ENCODE measurements around the gene KRT9.

DNA sequence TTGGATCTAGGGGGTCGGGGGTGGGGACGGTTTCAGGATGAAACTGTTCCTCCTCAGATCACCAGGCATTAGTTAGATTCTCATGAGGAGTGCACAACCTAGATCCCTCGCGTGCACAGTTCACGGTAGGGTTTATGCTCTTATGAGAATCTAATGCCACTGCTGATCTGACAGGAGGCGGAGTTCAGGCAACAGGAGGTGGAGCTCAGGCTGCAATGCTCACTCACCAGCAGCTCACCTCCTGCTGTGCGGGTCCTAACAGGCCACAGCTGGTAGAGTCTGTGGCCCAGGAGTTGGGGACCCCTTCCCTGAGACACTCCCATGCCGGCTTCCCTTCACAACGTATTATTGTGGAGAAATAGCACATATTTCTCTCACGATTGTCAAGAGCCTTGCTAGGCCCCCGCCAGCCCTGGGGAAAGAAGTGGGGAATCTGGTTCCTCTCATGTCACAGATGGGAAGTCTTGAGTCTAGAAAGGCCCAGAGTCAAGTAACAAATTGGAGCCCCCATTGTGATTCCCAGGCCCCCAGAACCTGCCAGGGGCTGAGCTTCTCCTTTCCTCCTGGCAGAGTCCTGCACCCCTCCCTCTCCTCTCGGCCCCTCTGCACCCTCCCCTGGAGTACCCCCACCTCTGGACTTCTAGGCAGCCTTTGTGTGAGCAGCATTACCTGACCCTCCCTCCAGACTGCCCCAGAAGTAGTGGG is 20.9 kb upstream of the KRT9 start:
- no peak for TF ChIP-seq CREB1 (IDR thresholded peaks at IDR 0.05)
- no peak for TF ChIP-seq CREB1 (CRISPR knock-in tag; IDR thresholded peaks at IDR 0.05)
- no peak for TF ChIP-seq ZNF24 (IDR thresholded peaks at IDR 0.05)
- TF ChIP-seq PHF20 (IDR thresholded peaks at IDR 0.05; ENCODE audit: partially characterized antibody), result no peak
- TF ChIP-seq, protein P1, sequence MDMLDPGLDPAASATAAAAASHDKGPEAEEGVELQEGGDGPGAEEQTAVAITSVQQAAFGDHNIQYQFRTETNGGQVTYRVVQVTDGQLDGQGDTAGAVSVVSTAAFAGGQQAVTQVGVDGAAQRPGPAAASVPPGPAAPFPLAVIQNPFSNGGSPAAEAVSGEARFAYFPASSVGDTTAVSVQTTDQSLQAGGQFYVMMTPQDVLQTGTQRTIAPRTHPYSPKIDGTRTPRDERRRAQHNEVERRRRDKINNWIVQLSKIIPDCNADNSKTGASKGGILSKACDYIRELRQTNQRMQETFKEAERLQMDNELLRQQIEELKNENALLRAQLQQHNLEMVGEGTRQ (CRISPR knock-in tag; IDR thresholded peaks at IDR 0.05), result no peak
- no peak for TF ChIP-seq POLR2A (conservative IDR thresholded peaks at IDR 0.05)
- TF ChIP-seq, protein P2, sequence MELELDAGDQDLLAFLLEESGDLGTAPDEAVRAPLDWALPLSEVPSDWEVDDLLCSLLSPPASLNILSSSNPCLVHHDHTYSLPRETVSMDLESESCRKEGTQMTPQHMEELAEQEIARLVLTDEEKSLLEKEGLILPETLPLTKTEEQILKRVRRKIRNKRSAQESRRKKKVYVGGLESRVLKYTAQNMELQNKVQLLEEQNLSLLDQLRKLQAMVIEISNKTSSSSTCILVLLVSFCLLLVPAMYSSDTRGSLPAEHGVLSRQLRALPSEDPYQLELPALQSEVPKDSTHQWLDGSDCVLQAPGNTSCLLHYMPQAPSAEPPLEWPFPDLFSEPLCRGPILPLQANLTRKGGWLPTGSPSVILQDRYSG (tag; conservative IDR thresholded peaks at IDR 0.05; ENCODE audit: low read depth), result no peak
